Eye (tissue), 1 donor: Measurements from ENCODE around the gene STAT2.
A peak's percentile ranks its signal among the peaks of the same experiment; 100 is the strongest.
"Not testable (repeated sequence)": the region's sequence is repeated elsewhere in the genome, so short reads cannot be mapped to it uniquely, and the experiment has no call there.

Experiments used
- DNase-seq: peaks from one replicate; pipeline ENCODE4 v3.0.0-alpha.2; 2015

Gene STAT2

GRCh38 chr12:56361487-56362129 is 1.7 kb upstream of the STAT2 start:
- no peak for DNase-seq

DNA sequence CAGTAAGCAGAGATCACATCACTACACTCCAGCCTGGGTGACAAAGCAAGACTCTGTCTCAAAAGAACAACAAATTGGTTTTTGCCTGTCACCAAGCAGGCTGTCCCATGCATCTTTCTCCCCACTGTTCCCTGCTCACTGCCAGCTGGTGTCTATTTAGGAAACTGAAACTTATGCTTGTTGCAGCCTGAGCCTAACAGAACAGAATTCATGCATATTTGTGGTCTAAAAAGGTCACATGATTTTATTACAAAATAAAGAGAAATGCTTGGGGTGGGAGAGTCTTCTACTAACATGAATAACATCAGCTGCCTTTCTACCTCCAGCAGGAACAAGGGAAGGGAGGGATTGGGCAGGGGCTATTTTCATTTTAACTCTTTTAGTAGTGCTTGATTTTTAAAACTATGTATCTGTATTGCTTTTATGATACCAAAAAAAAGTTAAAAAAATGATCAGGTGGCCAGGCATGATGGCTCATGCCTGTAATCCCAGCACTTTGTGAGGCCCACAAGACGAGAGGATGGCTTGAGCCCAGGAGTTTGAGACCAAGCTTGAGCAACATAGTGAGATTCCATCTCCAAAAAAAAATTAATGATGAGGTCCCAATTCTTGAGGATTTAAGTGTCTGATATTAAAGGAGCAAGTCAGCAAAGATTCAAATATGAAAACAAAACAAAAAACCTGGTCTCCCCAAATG is 923 bp downstream of the STAT2 start:
- DNase-seq = peak; percentile 41

DNA sequence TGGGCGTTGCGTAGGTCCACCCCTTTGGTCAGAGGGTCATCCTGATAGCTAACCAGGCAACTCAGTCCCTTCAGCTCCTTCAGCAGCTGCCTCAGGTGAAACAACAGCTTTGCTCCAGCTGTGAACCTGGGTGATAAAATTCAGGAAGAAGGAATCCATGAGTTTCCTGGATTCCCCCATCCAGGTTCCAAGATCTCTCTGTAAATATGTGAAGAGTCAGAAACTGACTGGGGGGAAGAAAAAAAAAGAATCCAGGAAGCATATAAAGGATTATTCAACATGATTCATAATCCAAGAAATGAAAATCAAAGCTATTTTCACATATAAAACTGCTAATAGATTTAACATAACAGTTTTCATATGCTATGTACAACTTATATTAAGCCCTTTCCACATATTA is 8.6 kb downstream of the STAT2 start:
- DNase-seq = no peak

DNA sequence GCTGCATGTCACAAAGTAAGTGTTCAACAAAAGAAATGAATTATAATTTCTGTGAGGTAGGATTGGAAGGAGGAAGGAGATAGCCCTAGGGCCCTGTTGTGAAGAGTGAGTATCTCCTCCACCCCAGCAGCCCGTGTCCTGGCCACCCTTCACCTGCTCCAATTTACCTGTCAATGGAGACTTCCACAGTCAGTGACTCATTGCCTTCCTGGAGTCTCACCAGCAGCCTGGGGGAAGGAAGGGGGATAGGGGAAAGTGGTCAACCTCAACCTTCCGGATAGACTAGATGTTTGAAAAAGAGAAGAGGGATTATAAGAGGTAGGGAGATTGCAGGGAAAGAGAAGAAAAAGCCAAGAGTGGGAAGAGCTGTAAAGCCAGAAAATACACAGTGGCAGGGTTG is 9.2 kb downstream of the STAT2 start:
- no peak for DNase-seq

- no peak for DNase-seq
Measured at GRCh38 chr12:56348776-56349175, 11.1 kb downstream of the STAT2 start.

DNA sequence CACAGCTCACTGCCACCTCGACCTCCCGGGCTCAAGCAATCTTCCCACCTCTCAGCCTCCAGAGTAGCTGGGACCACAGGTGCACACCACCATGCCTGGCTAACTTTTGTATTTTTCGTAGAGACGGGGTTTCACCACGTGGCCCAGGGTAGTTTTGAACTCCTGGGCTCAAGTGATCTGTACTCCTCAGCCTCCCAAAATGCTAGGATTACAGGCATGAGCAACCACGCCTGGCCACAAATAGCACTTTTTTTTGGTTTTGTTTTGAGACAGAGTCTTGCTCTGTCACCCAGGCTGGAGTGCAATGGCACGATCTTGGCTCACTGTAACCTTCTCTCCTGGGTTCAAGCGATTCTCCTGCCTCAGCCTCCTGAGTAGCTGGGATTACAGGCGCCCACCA is 12.7 kb downstream of the STAT2 start:
- DNase-seq = not testable (repeated sequence)

GRCh38 chr12:56346675-56347074 is 13.2 kb downstream of the STAT2 start:
- no peak for DNase-seq

DNA sequence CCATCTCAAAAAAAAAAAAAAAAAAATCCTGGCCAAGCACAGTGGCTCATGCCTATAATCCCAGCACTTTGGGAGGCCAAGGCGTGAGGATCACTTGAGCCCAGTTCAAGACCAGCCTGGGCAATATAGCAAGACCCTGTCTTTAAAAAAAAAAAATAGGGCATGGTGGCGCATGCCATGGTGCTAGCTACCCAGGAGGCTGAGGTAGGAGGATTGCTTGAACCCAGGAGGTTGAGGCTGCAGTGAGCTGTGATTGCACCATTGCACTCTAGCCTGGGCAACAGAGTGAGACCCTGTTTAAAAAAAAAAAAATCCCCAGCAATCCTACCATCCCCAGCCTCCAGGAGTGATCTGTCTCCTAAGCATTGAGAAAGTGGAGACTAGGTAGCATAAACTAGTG is 17.6 kb downstream of the STAT2 start:
- not testable (repeated sequence) for DNase-seq

DNA sequence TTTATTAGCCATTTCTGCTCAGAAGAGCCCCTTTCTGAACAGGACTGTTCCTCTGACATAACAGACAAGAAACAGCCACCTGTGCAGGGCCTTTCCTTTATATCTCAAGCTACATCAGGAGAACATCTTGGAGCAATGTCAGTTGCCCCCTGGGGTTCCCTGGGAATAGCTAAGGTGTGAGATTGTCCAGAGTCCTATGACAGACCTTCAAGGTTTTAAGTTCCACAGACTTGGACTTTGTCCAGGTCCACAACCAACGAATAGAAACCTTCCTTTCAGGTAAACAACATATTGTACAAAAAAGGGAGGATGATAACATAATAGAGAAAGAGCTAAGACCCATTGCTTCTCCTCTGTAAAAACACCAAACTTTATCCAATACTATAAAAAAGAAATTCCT is 18.3 kb downstream of the STAT2 start:
- DNase-seq = no peak

DNA sequence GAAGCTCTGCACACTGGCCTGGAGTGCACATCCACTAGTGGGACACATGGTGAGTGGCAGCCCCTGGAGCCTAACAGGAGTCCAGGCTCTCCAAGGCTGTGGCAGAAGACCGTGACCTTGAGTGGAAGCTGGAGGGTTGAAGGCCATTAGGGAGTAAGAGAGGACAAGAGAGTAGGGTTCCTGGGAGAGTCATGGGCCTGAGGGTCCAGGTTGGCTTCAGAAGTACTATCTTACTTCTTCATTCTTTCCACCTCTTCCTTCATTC is 20.8 kb downstream of the STAT2 start:
- no peak for DNase-seq

- no peak for DNase-seq
Measured at GRCh38 chr12:56338308-56339157, 21.4 kb downstream of the STAT2 start, which contains the start of gene IL23A. Gene IL23A, plus strand, starts transcription at chr12:56338884. Its CDS starts 161 bp downstream, at chr12:56339045.

DNA sequence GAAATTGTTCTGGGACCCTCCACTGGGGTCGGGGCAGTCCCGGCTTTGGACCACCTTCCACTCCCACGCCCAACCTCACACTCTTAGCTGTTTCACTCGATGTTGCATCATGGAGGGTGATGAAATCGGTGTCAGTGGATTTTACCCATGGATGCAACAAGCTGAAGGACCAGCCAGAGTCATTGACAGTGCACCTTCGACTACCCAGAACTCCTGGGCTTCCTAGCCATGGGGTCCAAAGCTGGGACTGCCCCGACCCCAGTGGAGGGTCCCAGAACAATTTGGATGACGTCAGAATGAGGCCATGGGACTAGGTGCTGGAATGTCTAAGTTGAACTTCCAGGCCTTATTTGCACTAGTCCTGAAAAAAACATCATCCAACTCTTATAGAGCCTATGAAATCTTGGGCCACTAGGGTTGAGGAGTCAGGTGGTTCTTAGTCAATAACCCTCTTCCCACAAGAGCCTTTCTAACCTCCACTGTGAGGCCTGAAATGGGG is 22.1 kb downstream of the STAT2 start:
- DNase-seq = no peak

DNA sequence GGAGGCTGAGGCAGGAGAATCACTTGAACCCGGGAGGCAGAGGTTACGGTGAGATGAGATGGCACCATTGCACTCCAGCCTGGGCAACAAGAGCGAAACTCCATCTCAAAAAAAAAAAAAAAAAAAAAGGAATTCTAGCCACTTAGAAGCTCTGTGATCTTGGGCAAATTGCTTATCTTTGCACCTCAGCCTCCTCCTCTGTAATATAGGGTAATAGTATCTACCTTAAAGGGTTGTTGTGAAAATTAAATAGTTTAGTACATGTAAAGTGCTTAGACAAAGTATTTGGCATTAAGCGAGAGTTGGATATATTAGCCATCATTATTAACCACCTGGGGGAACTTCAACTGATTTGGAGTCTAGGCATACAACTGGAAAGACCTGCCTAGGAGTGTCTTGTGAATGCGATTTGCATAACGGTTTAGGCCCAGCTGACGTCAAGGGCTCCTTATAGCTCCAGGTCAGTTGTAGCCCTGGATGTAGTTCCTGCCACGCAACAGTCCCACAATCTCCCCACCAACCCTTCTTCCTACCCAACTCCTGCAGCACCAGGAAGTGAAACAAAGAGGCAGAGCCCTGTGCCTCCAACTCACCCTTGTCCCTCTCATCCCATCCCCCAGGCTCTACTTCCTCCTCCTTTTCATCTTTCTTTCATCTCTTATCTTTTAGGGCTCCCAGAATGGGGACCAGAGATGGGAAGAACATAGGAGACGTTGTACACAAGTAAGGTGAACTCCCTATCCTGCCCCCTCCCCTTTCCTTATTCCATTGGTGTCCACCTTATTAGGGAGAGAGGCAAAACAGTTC is 23.3 kb downstream of the STAT2 start:
- DNase-seq = no peak

DNA sequence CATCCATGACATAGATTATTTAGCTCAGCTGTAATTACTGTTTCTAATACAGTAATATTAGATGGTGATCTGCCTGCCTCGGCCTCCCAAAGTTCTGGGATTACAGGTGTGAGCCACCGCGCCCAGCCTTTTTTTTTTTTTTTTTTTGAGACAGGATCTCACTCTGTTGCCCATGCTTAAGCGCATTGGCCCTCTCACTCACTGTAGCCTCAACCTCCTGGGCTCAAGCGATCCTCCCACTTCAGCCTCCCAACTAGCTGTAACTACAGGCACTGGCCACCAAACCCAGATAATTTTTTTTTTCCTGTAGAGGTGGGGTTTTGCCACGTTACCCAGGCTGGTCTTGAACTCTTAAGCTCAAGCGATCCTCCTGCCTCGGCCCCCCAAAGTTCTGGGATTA is 24.4 kb downstream of the STAT2 start:
- DNase-seq = not testable (repeated sequence)

DNA sequence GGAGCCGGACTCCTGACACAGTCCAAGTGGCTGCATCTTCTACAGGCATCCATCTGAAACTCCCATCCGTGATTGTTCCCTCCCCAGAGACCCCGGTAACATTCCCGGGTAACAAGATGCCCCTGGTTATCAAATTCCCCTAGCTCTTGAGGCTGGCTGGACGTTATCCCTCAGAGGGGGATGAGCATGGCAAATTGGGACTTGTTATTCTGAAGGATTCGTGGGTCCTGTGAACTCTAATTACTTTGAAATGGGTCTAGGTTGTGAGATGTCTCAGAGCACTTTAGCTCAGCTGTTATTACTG is 25.5 kb downstream of the STAT2 start:
- no peak for DNase-seq

DNA sequence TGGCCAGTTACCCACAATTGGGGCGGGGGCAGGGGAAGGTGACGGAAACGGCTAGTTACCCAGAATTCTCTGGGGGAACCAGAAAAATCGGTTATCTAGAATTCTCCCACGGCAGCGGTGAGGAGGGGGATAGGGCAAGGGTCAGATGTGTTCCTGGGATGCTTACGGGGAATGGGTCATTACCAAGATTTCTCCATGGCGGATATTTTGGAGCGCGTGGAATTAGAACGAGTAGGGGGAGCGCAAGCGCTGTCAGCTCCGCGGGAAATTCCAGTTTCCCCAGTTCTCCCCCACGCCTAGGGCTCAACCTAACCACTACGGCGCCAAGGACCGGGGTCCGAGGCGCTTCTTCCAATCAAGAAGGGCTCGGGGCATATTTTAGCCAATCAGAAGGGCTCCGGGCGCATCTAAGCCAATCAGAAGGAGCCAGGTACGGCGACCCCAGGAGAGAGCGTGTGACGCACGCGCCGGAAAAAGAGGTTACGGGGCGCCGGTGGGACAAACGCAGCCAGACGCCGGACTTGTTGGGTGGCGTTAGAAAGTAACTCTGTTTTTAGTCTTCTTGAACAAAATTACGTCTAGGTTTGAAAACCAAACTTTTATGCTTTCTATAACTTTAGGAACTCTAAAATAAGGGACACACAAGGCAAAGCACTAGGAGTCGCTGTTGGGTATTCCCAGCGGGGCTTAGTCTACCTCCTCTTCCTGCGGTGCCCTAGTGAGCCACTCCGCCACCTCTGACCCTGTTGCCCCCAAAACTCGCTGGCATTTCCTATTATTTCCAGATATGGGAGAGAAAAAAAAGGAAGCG is 26.0 kb downstream of the STAT2 start, which contains the start of gene PAN2:
TSS of gene PAN2 (minus strand) at position 322 of the 811 bp plus-strand sequence. CDS start 906 bp downstream, outside the sequence.
- peak; percentile 98 for DNase-seq

DNA sequence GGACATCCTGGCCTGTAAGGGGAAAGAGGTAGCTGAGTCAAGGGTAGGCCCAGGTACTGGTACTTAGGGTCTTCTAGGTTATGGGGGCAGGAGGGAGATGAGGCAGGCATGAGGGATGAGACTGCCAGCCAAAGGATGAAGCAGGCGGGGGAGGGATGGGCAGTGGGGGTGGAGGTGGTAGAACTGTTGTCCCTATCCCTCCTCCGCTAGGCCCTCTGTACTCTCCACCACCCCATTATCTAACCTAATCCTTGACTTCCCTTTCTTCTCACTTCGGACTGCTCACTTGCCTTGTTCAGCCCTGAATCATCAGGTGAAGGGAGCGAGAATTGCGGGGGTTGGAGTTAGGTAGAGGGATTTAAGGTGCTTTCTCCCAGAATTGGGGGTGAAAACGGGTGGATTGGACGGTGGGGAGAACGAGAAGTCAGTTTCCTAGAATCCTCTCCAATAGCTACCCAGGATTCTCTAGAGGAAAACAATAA is 26.7 kb downstream of the STAT2 start:
- DNase-seq = no peak

DNA sequence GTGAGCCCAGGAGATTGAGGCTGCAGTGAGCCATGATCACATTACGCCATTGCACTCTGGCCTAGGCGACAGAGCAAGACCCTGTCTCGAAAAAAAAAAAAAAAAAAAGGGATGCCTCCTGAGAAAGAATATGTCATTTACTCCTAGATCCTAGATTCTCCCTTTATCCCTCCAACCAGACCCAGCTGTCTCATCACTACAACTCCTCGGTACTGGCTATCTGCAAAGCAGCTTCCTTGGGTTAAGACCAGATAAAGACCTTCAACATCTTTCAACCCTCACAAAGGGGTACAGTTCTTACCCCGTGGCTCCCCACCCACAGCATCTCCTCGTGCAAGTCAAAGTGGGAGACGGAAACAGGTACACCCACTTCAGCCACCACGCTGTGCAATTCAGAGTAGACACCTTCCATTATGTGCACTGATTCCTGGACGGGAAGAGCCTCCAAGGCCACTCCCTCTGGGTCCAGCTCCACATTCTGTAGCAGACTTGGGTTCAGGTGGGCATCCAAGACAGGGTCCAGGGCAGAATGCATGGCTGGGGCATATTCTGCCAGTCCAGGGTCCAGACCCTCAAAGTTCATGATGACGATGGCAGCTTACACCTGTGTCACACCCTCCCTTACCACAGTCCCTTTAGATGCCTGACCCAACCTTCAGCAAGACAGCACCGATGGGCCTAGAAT is 27.3 kb downstream of the STAT2 start:
- DNase-seq = no peak

DNA sequence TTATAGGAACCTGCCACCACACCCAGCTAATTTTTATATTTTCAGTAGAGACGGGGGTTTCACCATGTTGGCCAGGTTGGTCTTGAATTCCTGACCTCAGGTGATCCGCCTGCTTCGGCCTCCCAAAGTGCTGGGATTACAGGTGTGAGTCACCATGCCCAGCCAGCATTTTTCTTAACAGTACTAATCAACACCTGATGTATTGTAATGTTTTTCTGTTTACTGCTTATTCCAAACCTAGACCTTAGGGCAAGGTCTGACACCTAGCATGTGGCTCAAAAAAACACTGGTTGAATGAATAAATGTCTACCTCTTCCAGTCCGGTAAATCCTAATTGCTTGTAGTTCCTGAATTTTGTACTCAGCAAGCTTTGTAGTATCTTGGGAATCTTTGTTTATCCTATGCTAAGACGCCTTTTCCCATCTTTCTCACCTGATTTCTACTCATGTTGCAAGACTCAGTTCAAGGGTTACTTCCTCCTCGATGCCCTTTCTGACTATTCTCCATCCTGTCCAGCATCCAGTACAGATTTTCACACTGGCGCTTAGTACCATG is 28.9 kb downstream of the STAT2 start:
- no peak for DNase-seq

DNA sequence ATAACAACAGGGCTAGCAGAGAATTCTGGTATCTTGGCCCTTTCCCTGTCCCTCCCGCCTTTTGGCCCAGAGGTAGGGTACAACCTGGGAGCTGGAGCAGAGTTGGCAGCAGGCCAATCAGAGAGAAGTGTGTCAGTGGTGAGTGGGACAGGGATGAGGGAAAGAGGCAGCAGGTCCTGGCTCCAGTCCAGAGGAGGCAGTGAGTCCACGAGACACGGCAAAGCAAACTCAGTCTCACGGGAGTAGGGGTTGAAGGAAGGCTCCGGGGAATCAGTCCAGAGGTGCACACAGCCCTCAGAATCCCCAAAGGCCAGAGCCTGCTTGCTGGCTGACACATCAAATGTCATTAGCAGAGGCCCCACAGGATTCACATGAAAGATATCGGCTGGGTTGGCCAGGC is 33.4 kb downstream of the STAT2 start:
- no peak for DNase-seq

- DNase-seq = no peak
Measured at GRCh38 chr12:56326126-56326525, 33.8 kb downstream of the STAT2 start.
